Upper lobe of left lung (tissue), 4 donors: ENCODE measurements around the gene FYN.

Experiments
- POLR2A ChIP-seq, 4 donors: fragments of 450-650 bp; IDR thresholded peaks; one replicate each; pipeline ENCODE4 v1.5.1; 2016 to 2017; ENCODE audit warnings: antibody characterized with exemption in 4 of 4, mild to moderate bottlenecking in 2 of 4
- TF ChIP-seq, protein P1 (sequence below), 6 experiments: fragments of 450-650 bp in 4 of 6; fragments of 200-600 bp in 2 of 6; sonication (generic) in 2 of 6; IDR thresholded peaks; one replicate each; pipeline ENCODE4 v1.5.1; 2016 to 2019; ENCODE audit warnings: antibody characterized with exemption in 6 of 6

DNA sequence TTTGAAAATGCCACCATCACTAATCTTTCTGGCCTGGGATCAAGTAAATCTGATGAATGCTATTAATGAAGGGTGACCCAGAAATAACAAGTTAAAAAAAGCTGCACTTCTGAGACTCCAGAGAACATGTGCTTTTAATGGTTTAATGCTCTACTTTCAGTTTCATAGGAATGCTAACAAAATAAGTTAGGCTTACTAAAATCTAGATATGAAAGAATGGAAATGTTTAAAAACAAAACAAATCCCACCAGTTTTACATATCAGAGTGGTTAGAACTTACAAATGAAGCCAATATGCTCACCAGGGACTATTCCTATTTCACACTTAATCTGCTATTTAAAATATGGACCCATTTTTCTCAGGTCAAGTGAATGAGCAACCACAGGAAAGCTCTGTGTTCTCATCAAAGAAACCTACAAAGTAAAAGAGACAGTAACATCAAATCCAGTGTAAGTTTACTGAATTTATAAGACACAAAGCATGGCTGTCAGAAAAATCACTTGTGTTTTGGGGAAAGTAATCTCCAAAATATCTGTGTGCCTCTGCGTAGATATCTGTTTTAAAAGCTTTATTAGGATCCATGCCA is 40.3 kb downstream of the FYN start:
- TF ChIP-seq, protein P1, sequence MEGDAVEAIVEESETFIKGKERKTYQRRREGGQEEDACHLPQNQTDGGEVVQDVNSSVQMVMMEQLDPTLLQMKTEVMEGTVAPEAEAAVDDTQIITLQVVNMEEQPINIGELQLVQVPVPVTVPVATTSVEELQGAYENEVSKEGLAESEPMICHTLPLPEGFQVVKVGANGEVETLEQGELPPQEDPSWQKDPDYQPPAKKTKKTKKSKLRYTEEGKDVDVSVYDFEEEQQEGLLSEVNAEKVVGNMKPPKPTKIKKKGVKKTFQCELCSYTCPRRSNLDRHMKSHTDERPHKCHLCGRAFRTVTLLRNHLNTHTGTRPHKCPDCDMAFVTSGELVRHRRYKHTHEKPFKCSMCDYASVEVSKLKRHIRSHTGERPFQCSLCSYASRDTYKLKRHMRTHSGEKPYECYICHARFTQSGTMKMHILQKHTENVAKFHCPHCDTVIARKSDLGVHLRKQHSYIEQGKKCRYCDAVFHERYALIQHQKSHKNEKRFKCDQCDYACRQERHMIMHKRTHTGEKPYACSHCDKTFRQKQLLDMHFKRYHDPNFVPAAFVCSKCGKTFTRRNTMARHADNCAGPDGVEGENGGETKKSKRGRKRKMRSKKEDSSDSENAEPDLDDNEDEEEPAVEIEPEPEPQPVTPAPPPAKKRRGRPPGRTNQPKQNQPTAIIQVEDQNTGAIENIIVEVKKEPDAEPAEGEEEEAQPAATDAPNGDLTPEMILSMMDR (IDR thresholded peaks at IDR 0.05), result no peak
- TF ChIP-seq POLR2A (IDR thresholded peaks at IDR 0.05), result no peak
